Measurements from ENCODE around the gene ECE1.
A peak's percentile ranks its signal among the peaks of the same experiment; 100 is the strongest.

The ECE1 gene

GRCh38 chr1:21289700-21290545 is at the start of gene ECE1:
ECE1 (minus strand) TSS chr1:21290463; CDS start chr1:21290414, 49 bp downstream.
- no peak for DNase-seq (ENCODE audit: low read depth)
- TF ChIP-seq CTCF (conservative IDR thresholded peaks at IDR 0.05; ENCODE audit: low read length): no peak
- peak within 1 kb of the TSS; percentile 81 for H3K4me3 ChIP-seq (ENCODE audit: low read length)

- H3K4me3 ChIP-seq (ENCODE audit: low read length): no peak overlapping the region
- no peak for TF ChIP-seq CTCF (conservative IDR thresholded peaks at IDR 0.05; ENCODE audit: low read length)
- no peak for DNase-seq (ENCODE audit: low read depth)
Observed at GRCh38 chr1:21339356-21340229, 49.3 kb upstream of the ECE1 start.

GRCh38 chr1:21338573-21339355 is 48.5 kb upstream of the ECE1 start:
- no peak for DNase-seq (ENCODE audit: low read depth)
- no peak overlapping the region for H3K4me3 ChIP-seq (ENCODE audit: low read length)
- no peak for TF ChIP-seq CTCF (conservative IDR thresholded peaks at IDR 0.05; ENCODE audit: low read length)

GRCh38 chr1:21337928-21338572 is 47.8 kb upstream of the ECE1 start:
- peak; percentile 80 for DNase-seq (ENCODE audit: low read depth)
- no peak for TF ChIP-seq CTCF (conservative IDR thresholded peaks at IDR 0.05; ENCODE audit: low read length)
- H3K4me3 ChIP-seq (ENCODE audit: low read length): no peak overlapping the region

- H3K4me3 ChIP-seq (ENCODE audit: low read length): no peak overlapping the region
- TF ChIP-seq CTCF (conservative IDR thresholded peaks at IDR 0.05; ENCODE audit: low read length): no peak
- no peak for DNase-seq (ENCODE audit: low read depth)
Observed at GRCh38 chr1:21337454-21337927, 47.2 kb upstream of the ECE1 start.

- H3K4me3 ChIP-seq (ENCODE audit: low read length): no peak overlapping the region
- DNase-seq (ENCODE audit: low read depth): no peak
- no peak for TF ChIP-seq CTCF (conservative IDR thresholded peaks at IDR 0.05; ENCODE audit: low read length)
Observed at GRCh38 chr1:21337010-21337437, 46.8 kb upstream of the ECE1 start.
